ENCODE results near the gene OR5AC2. TPM values are rescaled to one million over a fixed set of nuclear protein-coding genes. Genes with fewer than 3 reads are reported as not detected.

Gene OR5AC2
- total RNA-seq, 2 donors from 2014 or later: not detected

DNA sequence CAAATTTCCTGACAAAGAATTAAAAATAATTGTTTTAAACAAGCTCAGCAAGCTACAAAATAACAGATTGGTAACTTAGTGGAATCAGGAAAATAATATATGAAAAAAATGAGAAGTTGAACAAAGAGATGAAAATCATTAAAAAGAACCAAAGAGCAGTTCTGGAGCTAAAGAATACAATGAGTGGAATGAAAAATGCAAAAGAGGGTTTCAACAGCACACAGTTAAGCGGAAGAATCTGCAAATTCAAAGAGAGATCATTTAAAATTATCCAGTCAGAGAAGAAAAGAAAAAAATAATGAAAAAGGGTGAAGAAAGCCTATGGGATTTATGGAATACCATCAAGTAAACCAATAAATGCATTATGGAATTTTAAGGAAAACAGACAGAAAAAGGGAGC is 45.6 kb upstream of the OR5AC2 start:
- no peak for ATAC-seq
- Histone ChIP-seq H3K9me3 (no peaks in the 10 kb centered on the region), H3K27me3 (no peaks in the 10 kb centered on the region), H3K36me3 (replicated peaks in 1 of 2; ENCODE audit: insufficient read depth in 1 of 2, low read depth in 2 of 2) (no peaks in the 10 kb centered on the region), H3K27ac (no peak overlapping the region), H3K4me3 (no peak overlapping the region), H3K4me1 (peaks cover 5% of the 10 kb centered on the region)
- TF ChIP-seq, protein P1, sequence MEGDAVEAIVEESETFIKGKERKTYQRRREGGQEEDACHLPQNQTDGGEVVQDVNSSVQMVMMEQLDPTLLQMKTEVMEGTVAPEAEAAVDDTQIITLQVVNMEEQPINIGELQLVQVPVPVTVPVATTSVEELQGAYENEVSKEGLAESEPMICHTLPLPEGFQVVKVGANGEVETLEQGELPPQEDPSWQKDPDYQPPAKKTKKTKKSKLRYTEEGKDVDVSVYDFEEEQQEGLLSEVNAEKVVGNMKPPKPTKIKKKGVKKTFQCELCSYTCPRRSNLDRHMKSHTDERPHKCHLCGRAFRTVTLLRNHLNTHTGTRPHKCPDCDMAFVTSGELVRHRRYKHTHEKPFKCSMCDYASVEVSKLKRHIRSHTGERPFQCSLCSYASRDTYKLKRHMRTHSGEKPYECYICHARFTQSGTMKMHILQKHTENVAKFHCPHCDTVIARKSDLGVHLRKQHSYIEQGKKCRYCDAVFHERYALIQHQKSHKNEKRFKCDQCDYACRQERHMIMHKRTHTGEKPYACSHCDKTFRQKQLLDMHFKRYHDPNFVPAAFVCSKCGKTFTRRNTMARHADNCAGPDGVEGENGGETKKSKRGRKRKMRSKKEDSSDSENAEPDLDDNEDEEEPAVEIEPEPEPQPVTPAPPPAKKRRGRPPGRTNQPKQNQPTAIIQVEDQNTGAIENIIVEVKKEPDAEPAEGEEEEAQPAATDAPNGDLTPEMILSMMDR (IDR thresholded peaks at IDR 0.05): no peak
- intact Hi-C loops (cut with DNase I): loop anchor here (5.0 kb wide), 1 partner anchor 286 kb away; no protein-coding TSS in a partner anchor
- 93 to 100% methylated on average over 1 of the region's 1 CpG for WGBS, 2 donors
- DNase-seq: no peak

- intact Hi-C loops (cut with DNase I): no loop called here
- ATAC-seq: no peak
- Histone ChIP-seq H3K9me3 (no peaks in the 10 kb centered on the region), H3K4me1 (no peaks in the 10 kb centered on the region), H3K4me3 (no peak overlapping the region), H3K27me3 (no peaks in the 10 kb centered on the region), H3K27ac (no peak overlapping the region), H3K36me3 (replicated peaks in 1 of 2; ENCODE audit: insufficient read depth in 1 of 2, low read depth in 2 of 2) (no peaks in the 10 kb centered on the region)
- no peak for DNase-seq
- 13 to 29% methylated on average over 1 of the region's 1 CpG for WGBS, 2 donors
- TF ChIP-seq, protein P1 (IDR thresholded peaks at IDR 0.05): no peak
- no peak for TF ChIP-seq POLR2A (IDR thresholded peaks at IDR 0.05)
Measured at GRCh38 chr3:98048586-98048985, 38.4 kb upstream of the OR5AC2 start.

GRCh38 chr3:98049271-98049670 is 37.7 kb upstream of the OR5AC2 start:
- Histone ChIP-seq H3K36me3 (replicated peaks in 1 of 2; ENCODE audit: insufficient read depth in 1 of 2, low read depth in 2 of 2) (no peaks in the 10 kb centered on the region), H3K27ac (no peak overlapping the region), H3K27me3 (no peaks in the 10 kb centered on the region), H3K4me1 (no peaks in the 10 kb centered on the region), H3K9me3 (no peaks in the 10 kb centered on the region), H3K4me3 (no peak overlapping the region)
- 77 to 79% methylated on average over 1 of the region's 1 CpG for WGBS, 2 donors
- intact Hi-C loops (cut with DNase I): no loop called here
- no peak for TF ChIP-seq POLR2A (IDR thresholded peaks at IDR 0.05)
- TF ChIP-seq, protein P1 (IDR thresholded peaks at IDR 0.05): no peak
- DNase-seq (no peak), ATAC-seq (no peak)

DNA sequence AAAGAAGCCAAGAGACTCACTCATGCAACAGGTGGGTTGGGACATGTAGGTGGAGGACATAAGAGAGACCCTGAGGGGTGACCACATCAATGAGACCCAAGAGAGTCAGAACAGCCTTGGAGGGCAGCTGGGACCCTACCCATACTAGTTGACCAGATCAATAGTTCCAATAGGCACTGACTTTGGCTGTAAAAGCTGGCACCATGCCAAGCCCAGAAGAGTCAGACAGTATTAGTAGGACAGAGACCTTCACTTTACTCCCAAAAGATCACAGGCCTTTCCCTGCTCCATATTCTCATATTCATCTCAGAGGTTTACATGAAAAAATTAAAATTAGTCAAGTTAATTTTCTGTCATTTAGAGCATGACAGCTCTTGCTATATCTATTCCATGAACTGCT is 30.9 kb upstream of the OR5AC2 start:
- intact Hi-C loops (cut with DNase I): no loop called here
- no peak for TF ChIP-seq POLR2A (IDR thresholded peaks at IDR 0.05)
- TF ChIP-seq, protein P1 (IDR thresholded peaks at IDR 0.05): no peak
- H3K27ac ChIP-seq: no peak overlapping the region
- no peaks in the 10 kb centered on the region for H3K9me3 ChIP-seq
- H3K36me3 ChIP-seq (replicated peaks in 1 of 2; ENCODE audit: insufficient read depth in 1 of 2, low read depth in 2 of 2): no peaks in the 10 kb centered on the region
- ATAC-seq (no peak), DNase-seq (peak in 2 of 4 donors; percentile 10 to 12)
- no peaks in the 10 kb centered on the region for H3K27me3 ChIP-seq
- H3K4me1 ChIP-seq: no peaks in the 10 kb centered on the region
- H3K4me3 ChIP-seq: no peak overlapping the region

DNA sequence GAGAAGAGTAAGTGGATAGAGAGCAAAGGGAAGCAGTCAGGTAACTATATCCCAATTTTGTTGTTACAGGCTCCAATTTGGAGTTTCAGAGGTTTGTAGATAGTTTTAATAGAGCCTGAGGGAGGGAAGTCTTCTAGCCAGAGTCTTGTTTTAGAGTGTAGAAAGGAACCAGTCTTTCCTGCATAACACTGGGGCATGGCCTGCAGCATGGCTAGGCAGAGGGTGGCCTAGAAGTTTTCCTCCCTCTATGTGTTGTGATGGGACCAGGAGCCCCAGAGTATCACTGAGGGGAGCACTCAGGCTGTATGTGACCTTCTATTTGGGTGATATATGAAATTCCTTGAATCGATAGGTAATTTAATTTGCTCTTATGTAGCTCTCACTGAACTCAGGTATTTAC is 29.3 kb upstream of the OR5AC2 start:
- no peaks in the 10 kb centered on the region for H3K27me3 ChIP-seq
- intact Hi-C loops (cut with DNase I): no loop called here
- H3K36me3 ChIP-seq (replicated peaks in 1 of 2; ENCODE audit: insufficient read depth in 1 of 2, low read depth in 2 of 2): no peaks in the 10 kb centered on the region
- DNase-seq: no peak
- no peaks in the 10 kb centered on the region for H3K9me3 ChIP-seq
- no peak for ATAC-seq
- 80 to 83% methylated on average over 1 of the region's 1 CpG for WGBS, 2 donors
- no peaks in the 10 kb centered on the region for H3K4me1 ChIP-seq
- TF ChIP-seq, protein P1 (IDR thresholded peaks at IDR 0.05): no peak
- no peak for TF ChIP-seq POLR2A (IDR thresholded peaks at IDR 0.05)
- H3K4me3 ChIP-seq: no peak overlapping the region
- H3K27ac ChIP-seq: no peak overlapping the region

All from body of pancreas (tissue), 4 donors.